Stimulated activated CD4-positive, alpha-beta T cell treated with anti-CD3 and anti-CD28 coated beads, Interleukin-2, amount 100 ng/mL, for 48 hours (primary cell): ENCODE results near the gene TEX36.
A peak's percentile ranks its signal among the peaks of the same experiment; 100 is the strongest.
"Not testable (repeated sequence)": the region's sequence is repeated elsewhere in the genome, so short reads cannot be mapped to it uniquely, and the experiment has no call there.

Source experiments
- DNase-seq, 2 donors: peaks; one replicate each; pipeline ENCODE4 v3.0.0-alpha.2; 2020

TEX36 gene, protein sequence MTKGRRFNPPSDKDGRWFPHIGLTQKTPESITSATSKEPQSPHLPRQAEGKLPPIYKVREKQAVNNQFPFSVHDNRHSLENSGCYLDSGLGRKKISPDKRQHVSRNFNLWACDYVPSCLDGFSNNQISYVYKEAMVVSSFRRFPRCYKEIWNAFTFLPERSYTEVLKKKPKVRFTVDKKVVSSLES

DNA sequence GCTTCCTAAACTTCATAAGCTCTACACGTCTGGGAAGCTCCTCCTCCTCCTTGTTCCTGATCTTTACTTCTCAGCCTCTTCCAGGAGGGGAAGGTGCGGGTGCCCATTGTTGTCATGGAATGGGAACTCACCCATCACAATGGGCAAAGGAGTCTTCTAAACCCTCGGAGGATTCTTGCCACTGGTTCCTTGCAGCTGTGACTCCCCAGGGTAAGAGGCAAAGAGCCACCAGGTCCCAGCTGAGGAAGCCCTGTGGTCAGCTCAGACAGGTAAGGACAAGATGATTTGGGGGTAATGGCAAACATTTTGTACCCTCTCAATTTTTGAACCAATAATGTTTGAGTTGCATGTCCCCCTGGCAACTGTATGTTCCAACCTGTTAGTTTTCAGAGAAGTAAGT lies at the start of gene TEX36:
Gene TEX36 (minus strand): TSS at position 101 of the 400 bp plus-strand sequence. CDS start 174 bp downstream, outside the sequence.
- no peak for DNase-seq

GRCh38 chr10:125727436-125727835 lies 44.5 kb upstream of the TEX36 start:
- no peak for DNase-seq

DNA sequence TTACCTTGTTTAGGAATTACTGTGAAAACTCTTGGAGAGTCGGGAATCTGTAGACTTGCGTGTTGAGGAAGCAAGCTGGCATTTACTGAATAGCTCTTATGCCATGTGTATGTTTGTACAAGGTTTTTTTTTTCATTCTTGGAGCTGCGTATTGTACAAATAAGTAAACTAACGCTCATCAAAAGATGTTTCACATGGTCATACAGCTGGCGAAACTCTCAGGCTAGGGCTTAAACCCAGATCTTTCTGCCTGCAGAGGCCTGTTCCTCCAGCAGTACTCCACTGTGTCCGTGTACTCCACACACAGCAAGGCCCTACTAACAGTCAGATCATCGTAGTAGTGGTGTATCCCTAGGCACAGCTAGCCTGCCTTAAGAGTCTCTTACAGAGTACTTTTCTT lies 44.0 kb upstream of the TEX36 start:
- DNase-seq = no peak

DNA sequence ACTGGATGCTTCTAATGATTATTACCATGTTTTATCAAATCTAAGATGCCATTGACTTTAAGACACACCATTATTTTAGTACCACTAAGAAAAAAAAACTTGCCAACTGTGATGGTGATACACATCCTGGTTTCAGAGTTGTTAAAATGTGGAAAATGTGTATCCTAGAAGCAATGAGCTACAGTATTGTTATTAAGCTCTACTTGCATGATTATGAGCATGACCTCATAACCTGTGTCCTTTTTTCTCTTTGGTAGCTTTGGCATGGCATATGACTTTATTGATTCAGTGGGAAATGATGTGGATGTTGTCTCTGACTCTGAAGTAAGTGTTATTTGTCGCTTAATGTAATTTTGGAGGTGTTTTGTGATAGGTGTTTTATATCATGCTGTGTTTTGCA lies 39.8 kb upstream of the TEX36 start:
- DNase-seq = no peak

- DNase-seq = no peak
Observed at GRCh38 chr10:125721035-125721434, 38.1 kb upstream of the TEX36 start.

DNA sequence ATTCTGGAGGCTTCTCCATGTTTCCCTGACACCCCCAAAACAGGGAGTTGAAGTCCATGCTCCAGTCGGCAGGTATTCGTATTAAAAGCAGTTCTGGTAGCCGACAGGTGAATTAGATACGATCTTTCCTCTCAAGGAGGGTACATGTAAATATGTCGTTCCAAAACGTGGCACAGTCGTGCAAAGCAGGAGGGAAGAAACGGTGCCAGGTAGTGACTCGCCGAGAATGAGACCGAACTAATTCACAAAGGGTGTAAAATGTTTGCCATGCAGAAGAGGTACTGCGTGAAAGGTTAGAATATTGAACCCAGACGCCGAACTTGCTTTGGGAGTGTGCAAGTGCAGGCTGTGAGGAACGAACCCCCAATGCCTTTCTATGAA lies 37.0 kb upstream of the TEX36 start:
- DNase-seq = no peak

GRCh38 chr10:125719173-125720001 lies 36.4 kb upstream of the TEX36 start, which contains the start of gene EDRF1:
TSS of gene EDRF1 (plus strand) at chr10:125719709. CDS start at chr10:125719808, 99 bp downstream.
- peak; percentile 95 to 96 for DNase-seq

- not testable (repeated sequence) for DNase-seq
Observed at GRCh38 chr10:125714728-125715127, 31.8 kb upstream of the TEX36 start.

DNA sequence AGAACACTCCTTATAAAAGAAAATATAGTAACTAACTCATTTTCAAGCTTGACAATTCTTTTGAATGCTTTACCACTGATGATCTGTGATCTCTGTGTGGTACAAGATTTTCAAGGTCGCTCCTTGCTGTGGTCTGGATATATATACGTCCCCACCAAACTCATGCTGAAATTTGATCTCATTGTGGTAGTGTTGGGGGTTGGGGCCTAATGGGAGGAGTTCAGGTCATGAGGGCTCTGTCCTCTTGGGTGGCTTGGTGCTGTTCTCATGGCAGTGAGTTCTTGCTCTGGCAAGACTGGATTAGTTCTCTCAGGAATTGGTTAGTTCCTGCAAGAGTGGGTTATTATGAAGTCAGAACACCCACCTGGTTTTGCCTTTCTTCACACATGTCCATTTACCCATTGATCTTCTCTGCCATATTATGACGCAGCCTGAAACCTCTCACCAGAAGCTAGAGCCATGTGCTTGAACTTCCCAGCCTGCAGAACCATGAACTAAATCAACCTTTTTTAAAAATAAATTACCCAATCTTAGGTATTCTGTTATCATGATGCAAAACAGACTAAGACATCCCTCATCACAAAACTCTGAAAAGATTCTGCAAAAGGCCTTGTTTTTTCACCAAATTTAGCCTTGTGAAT lies 28.3 kb upstream of the TEX36 start:
- no peak for DNase-seq

GRCh38 chr10:125709553-125710474 lies 26.9 kb upstream of the TEX36 start:
- no peak for DNase-seq

- no peak for DNase-seq
Observed at GRCh38 chr10:125708971-125709503, 26.1 kb upstream of the TEX36 start.

GRCh38 chr10:125707541-125708468 lies 24.8 kb upstream of the TEX36 start:
- no peak for DNase-seq

- no peak for DNase-seq
Observed at GRCh38 chr10:125700355-125700911, 17.5 kb upstream of the TEX36 start.

DNA sequence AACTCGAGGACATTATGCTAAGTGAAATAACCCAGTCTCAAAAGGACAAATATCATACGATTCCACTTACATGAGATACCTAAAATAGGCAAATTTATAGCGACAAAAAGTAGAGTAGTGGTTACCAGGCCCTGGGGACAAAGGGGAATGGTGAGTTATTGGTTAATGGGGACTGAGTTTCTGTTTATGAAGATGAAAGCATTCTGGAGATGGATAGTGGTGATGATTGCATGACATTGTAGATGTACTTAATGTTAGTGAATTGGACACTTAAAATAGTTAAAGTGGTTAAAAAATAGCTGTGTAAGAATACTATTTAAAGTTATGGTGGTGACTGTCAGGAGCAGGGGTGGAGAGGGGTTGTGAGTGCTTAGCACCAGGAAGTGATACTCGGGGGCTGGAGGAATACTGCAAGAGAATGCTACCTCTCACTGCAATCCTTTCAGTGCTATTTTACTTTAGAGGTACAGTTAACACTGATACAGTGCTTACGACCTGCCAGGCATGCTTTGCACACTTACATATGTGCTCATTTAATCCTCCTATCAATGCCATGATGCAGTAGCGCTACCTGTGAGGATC lies 16.7 kb upstream of the TEX36 start:
- no peak for DNase-seq

DNA sequence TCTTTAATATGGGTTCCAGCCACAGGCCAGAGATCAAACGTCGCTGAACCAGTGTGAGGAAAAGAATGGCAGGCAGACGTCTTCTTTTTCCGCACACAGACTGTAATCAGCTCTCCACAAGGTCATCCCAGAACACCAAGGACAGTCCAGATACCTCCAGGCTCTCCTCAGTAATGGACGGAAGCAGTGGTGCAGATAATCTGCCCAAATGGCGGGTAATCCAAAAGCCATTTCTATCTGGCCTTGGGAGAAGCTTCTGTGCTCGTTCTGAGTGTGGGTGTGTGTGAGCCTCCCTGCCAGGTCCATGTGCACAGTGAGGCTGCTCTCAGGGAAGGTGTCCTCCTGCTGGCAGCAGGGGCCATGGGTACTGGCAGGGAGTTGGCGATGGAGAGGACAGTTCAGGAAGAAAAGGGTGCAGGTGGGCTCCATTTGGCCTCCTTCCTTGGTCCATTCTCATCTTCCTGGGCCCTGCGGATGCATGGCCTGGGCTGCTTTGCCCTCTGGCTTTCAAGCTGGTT lies 15.6 kb upstream of the TEX36 start:
- no peak for DNase-seq

DNA sequence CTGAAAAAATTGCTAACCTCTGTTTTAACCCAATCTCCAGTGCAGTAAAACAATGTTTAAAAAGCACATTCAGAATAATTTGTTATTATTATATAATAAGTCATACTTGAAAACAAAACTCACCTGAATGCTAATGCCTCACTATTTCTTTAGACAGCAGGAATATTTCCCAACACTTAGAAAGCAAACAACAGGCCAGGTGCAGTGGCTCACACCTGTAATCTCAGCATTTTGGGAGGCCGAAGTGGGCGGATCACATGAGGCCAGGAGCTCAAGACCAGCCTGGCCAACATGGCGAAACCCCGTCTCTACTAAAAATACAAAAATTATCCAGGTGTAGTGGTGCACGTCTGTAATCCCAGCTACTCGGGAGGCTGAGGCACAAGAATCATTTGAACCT lies 13.9 kb upstream of the TEX36 start:
- not testable (repeated sequence) for DNase-seq

GRCh38 chr10:125694883-125695282 lies 11.9 kb upstream of the TEX36 start:
- DNase-seq = no peak

DNA sequence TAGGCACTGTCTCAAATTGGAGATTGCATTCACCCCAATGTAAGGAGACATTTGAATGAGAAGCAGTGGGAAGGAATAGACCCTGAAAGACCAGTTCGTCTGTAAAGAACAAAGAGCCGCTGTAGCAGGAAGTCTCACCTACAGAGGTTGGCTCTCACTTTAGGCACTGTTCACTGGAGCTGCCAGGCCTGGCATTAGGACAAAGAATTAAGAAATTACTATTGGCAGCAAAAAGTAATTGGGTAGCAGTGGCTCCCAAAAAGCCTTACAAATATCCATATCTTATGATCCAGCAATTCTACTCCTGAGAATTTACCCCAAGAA lies 10.5 kb upstream of the TEX36 start:
- DNase-seq = no peak

- no peak for DNase-seq
Observed at GRCh38 chr10:125692601-125693523, 9.9 kb upstream of the TEX36 start.
